Lower leg skin (tissue), 4 donors: ENCODE results near the gene SHC3. TPM values are rescaled to one million over a fixed set of nuclear protein-coding genes. Genes with fewer than 3 reads are reported as not detected.

ENCODE experiments used
- DNase-seq, 2 donors: peaks; one replicate each; pipeline ENCODE4 v3.0.0-alpha.2; 2019; ENCODE audit warnings: low spot score in 2 of 2
- H3K4me3 ChIP-seq: fragments of 200-600 bp; sonication (generic); 2 replicates; pipeline ENCODE4 v1.5.1; 2017; ENCODE audit warnings: mild to moderate bottlenecking, low read depth; ENCODE audit not compliant: poor library complexity, severe bottlenecking
- CTCF ChIP-seq, 3 donors: fragments of 450-650 bp; IDR thresholded peaks; one replicate each; pipeline ENCODE4 v1.5.1; 2016; ENCODE audit warnings: antibody characterized with exemption in 3 of 3, mild to moderate bottlenecking in 3 of 3, moderate library complexity in 2 of 3
- POLR2A ChIP-seq, 2 donors: fragments of 450-650 bp; IDR thresholded peaks; one replicate each; pipeline ENCODE4 v1.6.1; 2016 to 2017; ENCODE audit warnings: antibody characterized with exemption in 2 of 2, mild to moderate bottlenecking in 1 of 2, moderate library complexity in 1 of 2
- WGBS, 2 donors: methylation state at CpG; one replicate each; pipeline ENCODE4 v1.1.5; 2018; 5-methylcytosine and 5-hydroxymethylcytosine counted together
- intact Hi-C: fragments of 100-400 bp; cut with DNase I; formaldehyde crosslinking; loops from one replicate; pipeline ENCODE4 v1.15.0; 2023; ENCODE audit warnings: low total_unique reads
- total RNA-seq, 4 donors: library from RNA; depleted of rRNA; stranded (reverse); fragments of >200 nt; gene quantifications; one replicate each; pipeline ENCODE4 v1.1.0, GENCODE V29; 2016

SHC3 gene
- total RNA-seq, 4 donors from 2014 or later: 0.49 to 3.7 (median 1.7) TPM

DNA sequence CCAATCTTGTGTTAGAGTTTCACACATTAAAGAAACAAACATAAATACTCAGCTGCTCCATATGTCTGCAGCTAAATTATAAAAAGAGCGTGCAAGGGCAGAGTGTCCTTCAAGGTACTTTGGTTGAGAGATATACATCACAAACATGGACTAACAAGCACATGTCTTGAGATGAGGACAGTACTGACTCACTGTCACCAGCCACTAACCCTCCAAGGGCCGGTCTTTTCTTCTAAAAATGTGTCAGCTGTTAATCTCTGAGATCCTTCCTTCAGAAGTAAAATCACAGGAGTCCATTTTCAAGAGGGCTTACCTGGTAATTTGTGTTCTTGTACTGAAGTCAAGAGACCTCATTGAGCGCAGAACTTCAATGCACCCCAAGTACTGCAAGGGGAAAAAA lies 66.4 kb downstream of the SHC3 start:
- DNase-seq: no peak
- no peak overlapping the region for H3K4me3 ChIP-seq
- TF ChIP-seq POLR2A (IDR thresholded peaks at IDR 0.05): no peak
- no peak for TF ChIP-seq CTCF (IDR thresholded peaks at IDR 0.05)
- intact Hi-C loops: no loop called here
- 90 to 93% methylated on average over 3 of the region's 3 CpGs for WGBS, 2 donors

DNA sequence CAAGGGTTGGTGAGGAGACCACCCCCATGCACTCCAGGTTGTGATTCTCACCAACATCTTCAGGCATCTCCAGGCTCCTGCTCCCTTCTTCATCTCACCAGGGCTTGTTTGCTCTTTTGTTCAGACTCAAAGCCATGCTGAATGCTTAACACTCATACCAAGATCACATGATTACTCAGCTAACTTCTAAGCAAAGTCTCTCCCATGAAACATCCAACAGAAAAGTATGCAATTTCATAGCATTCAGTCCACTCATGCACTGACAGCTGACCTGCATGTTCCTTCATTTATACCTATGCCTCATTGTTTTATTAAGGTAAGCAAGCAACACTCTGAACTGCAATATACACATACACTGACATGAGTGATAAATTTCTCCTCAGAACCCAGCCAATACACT lies 69.0 kb downstream of the SHC3 start:
- DNase-seq: no peak
- TF ChIP-seq POLR2A (IDR thresholded peaks at IDR 0.05) (no peak), CTCF (IDR thresholded peaks at IDR 0.05) (no peak)
- intact Hi-C loops: no loop called here
- no peak overlapping the region for H3K4me3 ChIP-seq

GRCh38 chr9:89107406-89107805 lies 71.2 kb downstream of the SHC3 start:
- no peak for TF ChIP-seq POLR2A (IDR thresholded peaks at IDR 0.05)
- no peak for TF ChIP-seq CTCF (IDR thresholded peaks at IDR 0.05)
- WGBS, 2 donors: 82 to 83% methylated on average over 3 of the region's 3 CpGs
- no peak overlapping the region for H3K4me3 ChIP-seq
- intact Hi-C loops: no loop called here
- no peak for DNase-seq

DNA sequence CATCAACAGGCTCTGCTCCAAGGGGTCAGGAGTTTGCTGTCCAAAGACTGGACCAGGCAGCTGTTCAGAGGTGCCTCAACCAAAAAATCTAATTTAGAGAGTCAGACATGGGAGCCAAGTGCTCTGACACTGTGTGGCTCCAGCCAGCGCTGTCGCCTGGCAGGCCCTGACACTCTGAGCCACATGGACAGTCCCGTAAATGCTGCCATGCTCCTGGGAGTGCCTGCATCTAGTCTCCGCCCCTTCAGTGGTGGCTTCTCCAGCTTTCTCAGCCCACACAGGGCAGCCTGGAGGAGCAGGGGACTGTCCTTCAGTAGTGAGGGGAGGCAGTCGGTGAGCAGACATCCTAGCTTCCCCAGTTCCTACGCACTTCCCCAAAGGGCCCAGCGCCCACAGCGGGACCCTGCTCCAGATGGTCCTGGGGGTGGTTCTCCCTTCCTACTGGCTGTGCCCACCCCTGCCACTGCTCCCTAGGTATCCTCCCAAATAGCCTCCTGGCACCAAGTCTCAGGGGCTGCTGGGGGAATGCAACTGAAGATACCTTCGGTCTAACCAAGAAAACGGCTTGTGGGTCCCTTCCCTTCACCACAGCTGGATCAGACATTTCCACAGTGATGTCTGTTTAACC lies 72.3 kb downstream of the SHC3 start:
- DNase-seq: no peak
- H3K4me3 ChIP-seq: no peak overlapping the region
- WGBS, 2 donors: 95% methylated on average over 10 of the region's 10 CpGs
- intact Hi-C loops: no loop called here
- TF ChIP-seq CTCF (IDR thresholded peaks at IDR 0.05) (no peak), POLR2A (IDR thresholded peaks at IDR 0.05) (no peak)

DNA sequence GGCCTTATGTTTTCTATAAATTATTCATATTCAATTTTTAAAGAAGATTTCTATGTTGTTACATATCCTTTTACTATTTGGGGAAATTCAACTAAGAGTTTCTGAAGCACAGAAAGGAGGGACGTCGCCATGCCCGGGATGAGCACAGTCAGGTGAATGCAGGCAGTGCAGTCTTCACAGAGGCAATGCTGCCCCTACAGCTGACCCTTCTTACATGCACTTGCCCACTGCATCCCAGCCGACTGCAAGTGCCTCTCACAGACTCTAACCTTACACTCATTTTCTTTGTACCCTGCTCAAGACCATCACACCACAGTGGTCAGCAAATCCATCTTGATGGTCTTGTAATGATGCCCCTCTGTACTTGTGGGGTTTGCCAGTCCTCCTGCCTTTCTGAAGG lies 73.8 kb downstream of the SHC3 start:
- no peak overlapping the region for H3K4me3 ChIP-seq
- WGBS, 2 donors: 90 to 92% methylated on average over 4 of the region's 4 CpGs
- intact Hi-C loops: no loop called here
- DNase-seq: no peak
- TF ChIP-seq CTCF (IDR thresholded peaks at IDR 0.05): no peak
- TF ChIP-seq POLR2A (IDR thresholded peaks at IDR 0.05): no peak

GRCh38 chr9:89097219-89097618 lies 81.4 kb downstream of the SHC3 start:
- no peak overlapping the region for H3K4me3 ChIP-seq
- TF ChIP-seq CTCF (IDR thresholded peaks at IDR 0.05) (no peak), POLR2A (IDR thresholded peaks at IDR 0.05) (no peak)
- 47 to 49% methylated on average over 2 of the region's 2 CpGs for WGBS, 2 donors
- intact Hi-C loops: no loop called here
- DNase-seq: no peak
